Iris pigment epithelial cell (primary cell): ENCODE measurements around the gene RBMS2.
A peak's percentile ranks its signal among the peaks of the same experiment; 100 is the strongest.

Source experiments
- DNase-seq: peaks from one replicate; pipeline ENCODE4 v3.0.0-alpha.2; 2011; ENCODE audit warnings: low read depth

Gene RBMS2

DNA sequence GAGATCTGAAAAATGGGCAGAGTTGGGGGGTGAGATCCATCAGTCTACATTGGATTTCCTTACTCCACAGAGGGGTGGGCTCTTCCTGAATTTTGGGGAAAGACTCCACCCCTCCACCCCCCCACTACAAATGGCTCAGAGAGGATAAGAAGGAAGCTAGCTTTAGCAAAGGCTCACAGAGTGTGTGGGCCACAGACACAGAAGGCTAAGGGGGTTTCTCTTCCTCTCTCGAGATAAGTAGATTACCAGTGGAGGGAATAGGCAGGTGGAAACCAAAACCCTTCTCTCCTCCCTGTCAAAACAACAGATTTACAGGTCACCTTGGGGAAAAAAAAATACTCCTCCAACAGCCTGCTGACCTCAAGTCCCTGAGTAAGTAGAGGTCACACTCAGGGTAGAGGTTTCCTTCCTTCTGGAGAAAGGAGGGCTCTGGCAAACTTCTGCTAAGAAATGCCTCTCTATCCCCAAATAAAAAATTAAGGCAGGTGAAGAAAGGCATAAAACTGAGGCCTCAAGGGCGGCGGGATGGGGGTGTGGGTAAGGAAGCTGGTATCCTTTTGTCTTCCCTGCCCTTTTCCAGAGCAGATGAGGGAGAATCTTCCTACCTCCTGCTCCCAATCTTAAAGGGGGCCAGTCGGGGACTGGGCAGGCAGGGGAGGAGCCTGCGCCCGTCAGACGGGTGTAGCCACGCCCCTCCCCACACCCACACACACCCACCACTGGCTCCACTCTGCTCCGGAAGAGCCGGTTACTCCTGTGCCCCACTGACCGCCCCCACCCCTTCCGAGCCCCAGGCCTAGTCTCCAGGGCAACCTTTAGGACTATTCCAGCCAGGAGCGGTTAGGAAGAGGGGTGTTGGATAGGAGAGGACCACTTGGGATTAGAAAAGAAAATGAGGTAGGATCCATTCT lies 110.4 kb downstream of the RBMS2 start:
- peak; percentile 36 for DNase-seq

DNA sequence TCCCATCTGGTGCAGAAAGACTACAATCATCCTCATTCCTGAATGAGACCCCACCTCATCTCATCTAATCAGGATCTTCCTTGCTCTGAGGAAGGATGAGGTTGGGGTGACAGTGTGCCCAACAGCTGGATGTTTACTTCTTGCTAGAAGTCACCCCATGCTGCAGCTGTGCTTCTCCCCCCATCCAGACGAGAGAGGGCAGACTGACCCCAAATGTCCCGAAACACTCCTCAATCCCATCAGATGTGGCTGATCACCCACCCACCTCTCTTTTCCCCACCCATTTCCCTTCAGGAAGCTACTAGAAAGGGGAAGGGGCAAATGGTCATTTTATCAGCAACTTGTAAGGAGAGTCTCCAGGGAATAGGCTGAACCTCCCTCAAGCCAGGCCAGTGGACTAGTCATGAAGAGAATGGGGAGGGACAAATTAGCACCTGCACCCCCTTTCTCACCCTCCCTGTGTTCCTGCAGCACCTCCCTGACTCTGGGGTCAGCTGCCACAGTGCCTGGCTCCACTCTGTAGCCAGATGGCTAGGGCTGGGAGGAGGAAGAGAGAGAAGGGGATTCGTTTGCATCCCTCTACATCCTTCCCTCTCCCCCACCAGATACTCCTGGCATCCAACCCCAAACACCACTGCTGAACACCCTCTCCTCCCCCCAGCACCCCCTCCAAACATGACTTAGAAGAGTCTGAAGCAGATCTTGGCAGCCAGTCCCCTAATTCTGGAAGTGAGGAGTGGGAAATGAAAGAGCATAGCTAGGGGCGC lies 111.3 kb downstream of the RBMS2 start:
- DNase-seq = no peak

DNA sequence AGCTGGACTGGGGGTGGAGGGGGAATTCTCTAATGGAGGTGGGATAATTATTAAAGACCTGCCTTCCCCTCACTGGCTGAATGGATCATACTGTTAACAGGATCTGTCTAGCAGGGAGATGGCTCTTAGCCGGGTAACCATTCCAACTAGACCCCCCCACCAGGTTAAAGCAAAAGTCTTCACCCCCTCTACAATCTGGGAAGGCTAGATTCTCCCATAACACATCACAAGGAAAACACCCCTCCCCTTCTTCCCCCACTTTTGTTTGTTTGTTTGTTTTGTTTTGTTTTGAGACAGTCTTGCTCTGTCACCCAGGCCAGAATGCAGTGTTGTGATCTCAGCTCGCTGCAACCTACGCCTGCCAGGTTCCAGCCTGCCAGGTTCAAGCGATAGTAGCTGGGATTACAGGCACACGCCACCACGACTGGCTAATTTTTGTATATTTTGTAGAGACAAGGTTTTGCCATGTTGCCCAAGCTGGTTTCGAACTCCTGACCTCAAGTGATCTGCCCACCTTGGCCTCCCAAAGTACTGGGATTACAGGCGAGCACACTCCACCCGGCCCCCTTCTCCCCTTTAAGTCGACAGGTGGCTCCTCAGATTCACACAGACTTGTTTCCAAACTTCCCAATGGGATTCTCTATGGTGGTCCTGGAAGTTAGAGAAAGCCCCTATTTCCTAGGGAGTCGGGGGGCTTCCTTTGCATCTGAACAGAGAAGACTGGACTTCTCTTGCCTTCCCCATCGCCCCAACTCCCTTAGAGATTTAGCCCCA lies 112.0 kb downstream of the RBMS2 start:
- no peak for DNase-seq

DNA sequence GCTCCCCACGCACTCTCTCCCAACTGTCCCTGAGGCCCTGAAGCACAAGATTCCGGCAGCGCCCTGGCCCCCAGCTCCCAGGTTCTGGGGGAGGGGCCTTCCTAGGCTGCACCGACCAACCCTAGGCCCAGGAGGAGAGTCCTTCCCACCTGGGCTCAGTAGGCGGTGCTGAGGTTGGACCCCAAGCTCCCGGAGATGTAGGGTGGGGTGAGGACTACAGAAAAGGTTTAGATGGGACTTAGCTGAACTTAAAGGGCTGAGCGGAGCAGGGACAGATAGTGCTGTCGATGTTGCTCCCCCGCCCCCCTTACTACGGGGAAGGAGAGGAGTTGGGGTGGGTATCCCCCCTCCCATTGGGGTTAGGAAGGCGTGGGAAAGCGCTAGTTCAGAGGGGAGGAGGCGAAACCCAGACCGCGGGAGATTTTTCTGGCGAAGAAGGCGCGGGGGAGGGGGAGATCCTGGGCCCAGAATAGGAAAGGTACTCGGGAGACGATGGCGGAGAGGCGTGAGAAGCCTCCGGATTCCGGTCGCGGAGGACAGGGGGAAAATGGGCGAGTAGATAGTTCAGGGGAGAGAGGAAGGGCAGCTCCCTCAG lies 112.7 kb downstream of the RBMS2 start:
- DNase-seq = peak; percentile 21

DNA sequence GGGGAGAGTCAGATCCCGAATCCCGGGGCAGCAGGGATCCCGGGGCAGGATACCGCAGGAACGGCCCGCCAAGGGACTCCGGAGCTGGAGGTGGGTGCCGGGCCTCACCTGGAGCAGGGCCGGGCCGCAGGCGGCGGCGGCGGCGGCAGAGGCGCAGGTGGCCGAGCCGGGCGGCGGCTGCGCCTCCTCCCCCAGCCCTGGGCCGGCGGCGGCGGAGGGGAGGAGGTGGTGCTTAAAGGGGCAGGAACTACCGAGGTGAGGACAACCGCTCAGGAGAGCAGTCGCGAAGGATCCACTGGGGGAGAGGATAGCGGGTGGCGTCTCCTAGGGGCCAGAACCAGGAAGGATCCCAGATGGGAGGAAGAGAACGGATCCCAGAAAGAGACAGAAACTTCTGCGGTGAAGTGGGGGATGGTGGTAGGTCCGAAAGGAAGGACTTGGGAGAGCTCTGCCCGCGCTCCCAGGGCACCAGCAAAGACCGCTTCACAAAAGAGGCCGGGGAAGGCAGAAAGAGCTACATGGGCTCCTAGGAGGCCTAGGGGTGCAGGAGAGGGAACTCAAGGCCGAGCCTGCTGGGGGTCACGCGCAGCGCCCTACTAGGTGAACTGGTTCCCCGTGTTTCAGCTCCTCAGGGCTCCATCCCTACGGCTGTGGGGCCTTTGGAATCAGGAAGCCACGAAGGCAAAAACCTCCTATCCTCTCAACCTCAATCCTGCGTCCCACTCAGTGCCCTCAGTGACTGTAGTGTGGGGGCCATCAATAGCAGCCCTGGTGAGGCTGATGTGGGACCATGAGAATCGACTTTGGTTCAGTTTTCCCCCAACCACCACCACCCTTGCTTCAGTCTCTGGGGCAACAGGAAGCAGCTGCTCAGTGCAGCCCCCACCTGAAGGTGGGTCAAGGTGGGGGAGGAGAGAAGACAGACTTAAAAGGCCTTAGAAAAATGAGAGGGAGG lies 113.5 kb downstream of the RBMS2 start:
- peak; percentile 83 for DNase-seq

DNA sequence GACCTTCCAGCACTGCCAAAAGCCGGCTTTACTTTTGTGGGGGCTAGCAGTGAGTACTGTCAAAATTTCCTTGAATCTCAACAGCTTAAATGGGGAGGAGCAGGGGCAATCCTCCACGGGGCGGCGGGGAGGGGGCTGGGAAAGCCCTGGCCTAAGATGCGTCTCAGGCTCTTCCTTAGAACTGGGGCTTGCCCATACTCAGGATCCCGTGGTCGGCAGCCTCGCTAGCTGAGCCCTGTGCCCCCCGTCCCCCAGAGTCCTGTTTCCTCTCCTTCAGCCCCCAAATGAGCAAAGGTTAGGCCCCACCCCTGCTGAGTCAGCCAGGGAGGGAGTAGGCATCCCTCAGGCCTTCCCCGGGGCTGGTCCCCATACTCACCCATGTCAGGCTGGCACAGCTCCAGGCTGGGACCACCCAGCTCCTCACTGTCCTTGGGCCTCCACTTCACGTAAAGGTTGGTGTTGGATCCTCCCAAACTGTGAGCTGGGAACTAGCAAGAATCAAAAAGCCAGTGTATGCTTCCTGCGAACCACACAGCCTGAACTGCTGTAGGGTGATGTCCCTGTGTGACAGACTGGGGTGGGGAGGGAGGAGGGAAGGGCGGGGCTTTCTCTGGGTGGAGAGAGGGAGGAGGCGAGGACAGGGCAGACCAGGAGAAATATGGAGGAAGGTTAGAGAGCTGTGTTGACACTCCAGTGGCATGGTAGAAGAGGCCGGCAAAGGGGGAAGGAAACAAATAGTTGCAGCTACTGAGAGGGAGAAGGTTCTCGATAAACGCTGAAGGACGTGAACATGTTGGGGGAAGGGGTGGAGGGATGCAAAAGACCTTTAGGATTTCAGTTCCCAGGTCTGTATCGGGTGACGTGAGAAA lies 114.4 kb downstream of the RBMS2 start:
- DNase-seq = peak; percentile 91

DNA sequence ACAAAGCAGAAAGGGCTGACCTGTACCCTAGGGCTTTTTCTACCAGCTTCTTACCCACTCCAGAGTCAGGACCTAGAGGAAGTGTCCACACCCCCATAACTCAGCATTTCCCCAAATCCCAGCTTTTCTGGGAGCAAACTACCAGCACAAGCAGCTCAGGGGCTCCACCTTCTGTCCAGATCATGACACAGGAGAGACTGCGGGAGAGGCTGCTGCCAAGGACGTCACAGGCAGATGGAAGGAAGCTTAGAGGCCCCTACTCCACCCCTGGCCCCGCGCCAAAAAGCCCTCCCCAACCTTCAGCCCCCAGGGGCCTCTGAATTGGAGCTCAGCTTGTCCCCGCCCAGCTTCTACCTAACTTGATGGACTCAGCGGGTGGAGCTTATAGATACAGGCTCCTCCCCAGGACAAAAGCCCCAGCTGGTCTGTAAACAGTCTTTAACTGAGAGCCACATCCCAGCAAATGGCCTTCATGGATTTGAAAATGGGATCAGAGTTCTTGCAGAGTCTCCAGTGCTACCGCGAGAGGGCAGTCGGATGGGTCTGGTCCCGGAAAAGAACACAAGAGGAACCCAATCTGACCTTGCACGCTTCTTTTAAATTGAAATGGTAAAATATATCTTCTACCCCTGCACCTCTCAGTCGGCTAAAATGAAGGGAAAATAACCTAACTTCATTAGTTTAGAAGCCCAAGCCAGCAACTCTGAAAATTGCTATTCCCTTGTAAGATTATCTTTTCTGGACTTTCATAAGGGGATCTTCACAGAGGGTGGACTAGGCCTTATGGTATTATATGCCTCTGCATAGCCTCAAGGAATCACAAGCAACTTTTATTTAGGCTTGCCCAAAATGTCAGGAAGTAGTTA lies 115.3 kb downstream of the RBMS2 start:
- peak; percentile 100 for DNase-seq

DNA sequence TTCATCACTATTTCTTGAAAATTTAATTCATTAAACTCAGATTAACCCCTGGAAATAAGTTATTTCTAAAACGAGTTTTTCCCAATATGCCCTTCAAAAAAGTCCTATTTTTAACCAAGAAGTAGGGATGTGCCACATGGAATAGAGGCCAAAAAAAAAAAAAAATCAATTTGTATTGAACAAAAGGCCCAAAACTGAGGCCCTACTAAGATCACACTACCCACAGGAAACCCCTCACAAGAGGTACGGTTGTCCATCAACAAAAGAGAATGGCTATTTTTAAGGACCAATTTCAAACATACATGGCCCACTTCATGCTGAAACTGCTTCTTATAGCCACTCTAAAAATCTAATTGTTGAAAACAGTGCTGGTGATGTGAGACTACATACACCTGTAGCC lies 116.0 kb downstream of the RBMS2 start:
- no peak for DNase-seq

DNA sequence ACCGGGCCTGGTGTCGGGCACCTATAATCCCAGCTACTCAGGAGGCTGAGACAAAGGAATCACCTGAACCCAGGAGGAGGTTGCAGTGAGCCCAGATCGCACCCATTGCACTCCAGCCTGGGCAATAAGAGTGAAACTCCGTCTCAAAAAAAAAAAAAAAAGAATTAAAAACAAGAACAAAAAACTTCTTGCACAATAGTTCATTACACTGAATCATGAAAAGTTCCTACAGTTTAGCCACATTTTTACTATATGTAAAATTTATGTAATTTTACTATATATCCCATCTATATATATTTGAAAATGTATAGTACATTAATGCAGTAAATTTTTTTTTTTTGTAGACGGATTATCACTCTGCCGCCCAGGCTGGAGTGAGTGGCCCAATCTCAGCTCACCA lies 119.6 kb downstream of the RBMS2 start:
- no peak for DNase-seq

DNA sequence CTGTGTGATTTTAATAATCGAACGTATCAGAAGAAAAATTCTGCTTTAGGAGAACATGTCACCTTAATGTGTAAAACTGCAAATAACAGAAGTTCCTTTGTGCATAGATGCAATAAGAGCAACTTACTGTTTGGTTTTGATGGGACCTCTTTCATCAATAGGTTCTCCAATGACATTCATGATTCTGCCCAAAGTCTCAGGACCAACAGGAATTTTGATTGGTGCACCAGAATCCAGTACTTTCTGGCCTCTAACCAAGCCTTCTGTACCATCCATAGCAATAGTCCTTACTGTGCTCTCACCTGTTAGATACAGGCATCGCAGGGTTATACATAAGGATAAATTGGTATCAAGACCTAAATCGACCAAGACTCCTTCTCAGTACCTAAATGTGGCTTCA lies 123.0 kb downstream of the RBMS2 start:
- DNase-seq = peak; percentile 41

DNA sequence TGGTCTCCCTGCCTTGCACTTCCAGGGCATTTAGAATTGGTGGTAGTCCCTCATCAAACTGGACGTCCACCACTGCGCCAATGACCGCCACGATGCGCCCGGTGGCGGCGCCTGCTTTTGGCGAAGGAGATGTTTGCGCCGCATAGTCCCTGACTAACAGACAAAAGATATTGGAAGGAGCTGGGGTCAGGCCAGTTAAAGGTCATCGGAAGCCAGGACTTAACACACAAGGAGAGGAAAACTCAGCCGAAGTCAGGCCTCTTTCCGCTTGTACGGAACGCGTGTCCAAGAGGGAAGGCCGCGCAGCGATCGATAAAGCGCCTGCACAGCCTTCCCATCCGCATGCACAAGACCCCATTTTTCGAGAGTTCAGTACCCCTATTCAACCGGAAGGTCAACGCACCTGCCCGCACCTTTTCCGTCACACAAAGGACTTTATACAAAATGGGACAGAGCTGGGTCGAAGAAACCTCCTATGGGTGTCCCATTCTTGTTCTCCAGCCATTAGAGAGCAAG lies 123.6 kb downstream of the RBMS2 start:
- DNase-seq = peak; percentile 14
